ENCODE data around the gene TXN2.

DNA sequence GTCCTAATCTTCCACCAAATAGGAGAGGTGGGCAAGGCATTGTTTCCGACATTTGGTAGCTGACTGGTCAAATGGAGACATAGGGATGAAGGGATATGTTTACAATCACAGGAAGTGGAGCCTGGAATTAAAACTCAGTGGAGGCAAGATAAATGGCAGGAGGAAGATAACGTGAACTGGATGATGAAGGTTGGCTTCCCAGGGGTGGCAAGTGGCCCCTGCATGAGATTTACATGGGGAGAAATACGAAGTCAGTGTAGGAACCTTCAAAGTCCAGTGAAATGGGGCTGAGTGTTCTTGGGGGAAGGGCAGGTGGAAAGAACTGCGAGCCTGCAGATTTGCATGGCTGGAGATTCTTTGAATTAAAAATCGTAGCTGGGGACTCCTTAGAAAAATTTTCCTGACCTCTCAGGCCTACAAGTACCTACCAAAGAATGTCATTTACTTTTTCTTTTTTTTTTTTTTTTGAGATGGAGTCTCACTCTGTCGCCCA is 26.1 kb upstream of the TXN2 start:
- TF ChIP-seq, protein P1, sequence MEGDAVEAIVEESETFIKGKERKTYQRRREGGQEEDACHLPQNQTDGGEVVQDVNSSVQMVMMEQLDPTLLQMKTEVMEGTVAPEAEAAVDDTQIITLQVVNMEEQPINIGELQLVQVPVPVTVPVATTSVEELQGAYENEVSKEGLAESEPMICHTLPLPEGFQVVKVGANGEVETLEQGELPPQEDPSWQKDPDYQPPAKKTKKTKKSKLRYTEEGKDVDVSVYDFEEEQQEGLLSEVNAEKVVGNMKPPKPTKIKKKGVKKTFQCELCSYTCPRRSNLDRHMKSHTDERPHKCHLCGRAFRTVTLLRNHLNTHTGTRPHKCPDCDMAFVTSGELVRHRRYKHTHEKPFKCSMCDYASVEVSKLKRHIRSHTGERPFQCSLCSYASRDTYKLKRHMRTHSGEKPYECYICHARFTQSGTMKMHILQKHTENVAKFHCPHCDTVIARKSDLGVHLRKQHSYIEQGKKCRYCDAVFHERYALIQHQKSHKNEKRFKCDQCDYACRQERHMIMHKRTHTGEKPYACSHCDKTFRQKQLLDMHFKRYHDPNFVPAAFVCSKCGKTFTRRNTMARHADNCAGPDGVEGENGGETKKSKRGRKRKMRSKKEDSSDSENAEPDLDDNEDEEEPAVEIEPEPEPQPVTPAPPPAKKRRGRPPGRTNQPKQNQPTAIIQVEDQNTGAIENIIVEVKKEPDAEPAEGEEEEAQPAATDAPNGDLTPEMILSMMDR (conservative IDR thresholded peaks at IDR 0.05 in 1 of 2, IDR thresholded peaks at IDR 0.05 in 1 of 2; ENCODE audit: extremely low read depth in 1 of 2, insufficient read depth in 1 of 2, low read depth in 1 of 2, low read length in 2 of 2), result no peak
- TF ChIP-seq EZH2 (IDR thresholded peaks at IDR 0.05; ENCODE audit: borderline replicate concordance, low read length), result no peak
